AG04449 (cell line): ENCODE measurements around the gene TRPM4.
"Not testable (repeated sequence)": the region's sequence is repeated elsewhere in the genome, so short reads cannot be mapped to it uniquely, and the experiment has no call there.

Source experiments
- CTCF ChIA-PET: fragments of 350-600 bp; formaldehyde crosslinking; extraction: SDS; loops from one replicate; lab custom pipeline; 2021; ENCODE audit warnings: antibody characterized with exemption; lab: Yijun Ruan, JAX
- POLR2A ChIA-PET: fragments of 400-600, 350-600 bp; formaldehyde crosslinking; extraction: SDS; loops from one replicate; lab custom pipeline; 2020; ENCODE audit warnings: antibody characterized with exemption, inconsistent platforms; lab: Yijun Ruan, JAX
- DNase-seq: peaks from one replicate; pipeline ENCODE4 v3.0.0-alpha.2; 2010; ENCODE audit warnings: low read depth, low spot score
- H3K4me3 ChIP-seq: 2 replicates; pipeline ENCODE4 v1.5.1; 2011; ENCODE audit warnings: low read depth, mild to moderate bottlenecking, control low read depth, low read length
- TF ChIP-seq, protein P1 (sequence below): IDR thresholded peaks from one replicate; pipeline ENCODE4 v1.5.1; 2011; ENCODE audit warnings: mild to moderate bottlenecking, moderate library complexity, low read length, control low read depth, inconsistent platforms; ENCODE audit not compliant: insufficient read depth; ENCODE audit errors: missing control alignments

Gene TRPM4

GRCh38 chr19:49140951-49141350 is 16.6 kb upstream of the TRPM4 start:
- no peak for DNase-seq
- TF ChIP-seq, protein P1, sequence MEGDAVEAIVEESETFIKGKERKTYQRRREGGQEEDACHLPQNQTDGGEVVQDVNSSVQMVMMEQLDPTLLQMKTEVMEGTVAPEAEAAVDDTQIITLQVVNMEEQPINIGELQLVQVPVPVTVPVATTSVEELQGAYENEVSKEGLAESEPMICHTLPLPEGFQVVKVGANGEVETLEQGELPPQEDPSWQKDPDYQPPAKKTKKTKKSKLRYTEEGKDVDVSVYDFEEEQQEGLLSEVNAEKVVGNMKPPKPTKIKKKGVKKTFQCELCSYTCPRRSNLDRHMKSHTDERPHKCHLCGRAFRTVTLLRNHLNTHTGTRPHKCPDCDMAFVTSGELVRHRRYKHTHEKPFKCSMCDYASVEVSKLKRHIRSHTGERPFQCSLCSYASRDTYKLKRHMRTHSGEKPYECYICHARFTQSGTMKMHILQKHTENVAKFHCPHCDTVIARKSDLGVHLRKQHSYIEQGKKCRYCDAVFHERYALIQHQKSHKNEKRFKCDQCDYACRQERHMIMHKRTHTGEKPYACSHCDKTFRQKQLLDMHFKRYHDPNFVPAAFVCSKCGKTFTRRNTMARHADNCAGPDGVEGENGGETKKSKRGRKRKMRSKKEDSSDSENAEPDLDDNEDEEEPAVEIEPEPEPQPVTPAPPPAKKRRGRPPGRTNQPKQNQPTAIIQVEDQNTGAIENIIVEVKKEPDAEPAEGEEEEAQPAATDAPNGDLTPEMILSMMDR, result no peak
- ChIA-PET POLR2A (no interaction called here), CTCF (interaction anchor here (0.7 to 1.1 kb wide), 2 partner anchors 16 to 34 kb away, joined by 3 read pairs; no protein-coding TSS in a partner anchor)
- H3K4me3 ChIP-seq, result no peak overlapping the region

- ChIA-PET CTCF (interaction anchor here (0.7 to 1.1 kb wide), 2 partner anchors 16 to 35 kb away, joined by 3 read pairs; no protein-coding TSS in a partner anchor), POLR2A (no interaction called here)
- no peak for DNase-seq
- H3K4me3 ChIP-seq, result no peak overlapping the region
- TF ChIP-seq, protein P1, result no peak
These were observed 16.2 kb upstream of the TRPM4 start for GRCh38 chr19:49141352-49141751.

GRCh38 chr19:49142866-49143335 is 14.7 kb upstream of the TRPM4 start:
- peak; percentile 56 for DNase-seq
- TF ChIP-seq, protein P1, result no peak
- ChIA-PET CTCF (interaction anchor here (0.7 to 1.3 kb wide), 5 partner anchors 17 to 169 kb away, joined by 3 to 9 read pairs (median 4); no protein-coding TSS in a partner anchor), POLR2A (no interaction called here)
- peak overlapping the region; percentile 95 for H3K4me3 ChIP-seq

DNA sequence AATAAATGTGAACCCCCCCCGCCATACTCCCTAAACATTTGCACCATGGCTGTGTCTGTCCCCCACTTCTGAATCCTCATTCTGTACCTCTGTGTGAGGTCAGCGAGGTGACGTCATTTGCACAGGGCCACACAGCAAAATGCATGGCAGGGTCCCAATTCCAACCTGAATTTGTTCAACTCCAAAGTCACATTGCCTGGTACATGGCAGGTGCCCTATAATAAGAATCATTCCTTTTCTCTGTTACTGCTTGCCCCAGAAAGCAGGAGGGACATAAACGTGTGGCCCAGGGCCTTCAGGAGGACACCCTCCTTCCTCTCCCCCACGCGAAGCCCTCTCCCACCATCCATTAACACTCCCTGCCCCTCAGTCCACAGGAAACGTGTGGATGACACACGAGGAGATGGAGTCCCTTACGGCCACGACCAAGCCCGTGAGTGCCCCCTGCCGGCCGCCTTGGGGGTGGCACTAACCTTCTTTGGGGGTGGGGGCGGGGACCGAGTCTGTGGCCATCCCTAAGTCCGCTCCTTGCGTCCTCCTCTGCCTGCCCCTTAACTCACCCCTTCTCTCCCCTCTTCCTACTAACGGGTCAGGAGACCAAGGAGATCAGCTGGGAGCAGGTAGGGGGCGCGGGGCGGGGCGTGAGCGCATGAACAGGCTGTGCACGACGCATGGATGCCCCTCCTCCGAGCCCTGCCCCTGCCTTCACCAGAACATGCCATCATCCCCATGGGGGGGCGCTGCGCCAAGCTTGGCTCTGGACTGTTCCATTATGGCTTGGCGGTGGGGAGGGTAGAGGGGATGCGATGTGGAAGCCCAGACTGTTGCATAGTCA is 11.8 kb upstream of the TRPM4 start:
- ChIA-PET CTCF (interaction anchor here (0.7 to 3.7 kb wide), 33 partner anchors 10 to 167 kb away, joined by 3 to 36 read pairs (median 4); partner anchors contain the start of genes HRC, LIN7B and PPFIA3), POLR2A (interaction anchor here (0.6 kb wide), 1 partner anchor 31 kb away, joined by 3 read pairs; no protein-coding TSS in a partner anchor)
- TF ChIP-seq, protein P1, result peak; percentile 91
- H3K4me3 ChIP-seq, result peak overlapping the region; percentile 43
- DNase-seq, result no peak

DNA sequence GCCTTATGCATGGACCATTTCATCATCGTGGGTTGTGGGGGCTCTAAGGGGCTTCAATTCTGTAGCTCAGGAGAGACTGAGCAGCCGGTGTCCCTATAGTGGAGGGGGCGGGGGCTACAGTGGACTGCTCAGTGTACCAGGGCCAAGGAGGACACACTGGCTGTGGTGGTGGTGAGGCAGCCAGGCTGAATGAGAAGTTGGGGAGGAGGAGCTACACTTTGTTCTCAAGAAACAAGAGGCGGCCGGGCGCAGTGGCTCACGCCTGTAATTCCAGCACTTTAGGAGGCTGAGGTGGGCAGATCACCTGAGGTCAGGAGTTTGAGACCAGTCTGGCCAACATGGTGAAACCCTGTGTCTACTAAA is 11.2 kb upstream of the TRPM4 start:
- ChIA-PET POLR2A (interaction anchor here (0.6 kb wide), 1 partner anchor 30 kb away, joined by 3 read pairs; no protein-coding TSS in a partner anchor), CTCF (interaction anchor here (0.6 to 3.7 kb wide), 29 partner anchors 9 to 167 kb away, joined by 3 to 36 read pairs (median 5); partner anchors contain the start of genes HRC, LIN7B and PPFIA3)
- DNase-seq, result not testable (repeated sequence)
- H3K4me3 ChIP-seq, result peak overlapping the region; percentile 43; the same call in 1 of the 2 replicates

GRCh38 chr19:49148044-49148682 is 9.4 kb upstream of the TRPM4 start:
- TF ChIP-seq, protein P1, result no peak
- ChIA-PET CTCF (interaction anchor here (0.7 to 3.7 kb wide), 11 partner anchors 9 to 148 kb away, joined by 3 to 32 read pairs (median 5); partner anchors contain the start of gene LIN7B), POLR2A (interaction anchor here (0.8 kb wide), 1 partner anchor 14 kb away, joined by 4 read pairs; no protein-coding TSS in a partner anchor)
- no peak for DNase-seq
- no peak overlapping the region for H3K4me3 ChIP-seq
